Body of pancreas (tissue), 4 donors: ENCODE measurements around the gene QKI.

Source experiments
- POLR2A ChIP-seq, 3 donors: fragments of 450-650 bp; IDR thresholded peaks; one replicate each; pipeline ENCODE4 v1.6.1; 2016; ENCODE audit warnings: antibody characterized with exemption in 3 of 3, mild to moderate bottlenecking in 2 of 3
- TF ChIP-seq, protein P1 (sequence below), 7 experiments: fragments of 450-650 bp in 4 of 7; fragments of 200-600 bp in 3 of 7; sonication (generic) in 3 of 7; IDR thresholded peaks; one replicate each; pipeline ENCODE4 v1.5.1; 2016 to 2019; ENCODE audit warnings: antibody characterized with exemption in 7 of 7

DNA sequence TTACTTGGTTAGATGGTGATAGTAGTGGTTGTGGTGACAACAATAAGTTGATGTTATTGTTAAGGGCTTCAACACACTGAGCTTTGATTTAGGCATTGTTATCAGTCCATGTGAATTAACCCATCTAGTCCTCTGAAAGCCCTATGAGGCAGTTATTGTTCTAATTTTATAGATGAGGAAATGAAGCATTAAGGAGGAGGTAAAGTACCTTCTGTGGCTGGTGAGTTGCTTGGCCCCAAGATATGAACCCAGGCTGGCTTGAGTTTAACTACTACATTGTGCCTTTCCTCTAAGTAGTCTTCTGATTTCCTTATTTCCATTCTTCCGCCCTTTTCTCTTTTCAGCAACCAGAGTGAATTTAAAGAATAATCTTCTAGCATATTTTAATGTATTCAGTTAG lies 81.7 kb downstream of the QKI start:
- TF ChIP-seq POLR2A (IDR thresholded peaks at IDR 0.05): no peak
- TF ChIP-seq, protein P1, sequence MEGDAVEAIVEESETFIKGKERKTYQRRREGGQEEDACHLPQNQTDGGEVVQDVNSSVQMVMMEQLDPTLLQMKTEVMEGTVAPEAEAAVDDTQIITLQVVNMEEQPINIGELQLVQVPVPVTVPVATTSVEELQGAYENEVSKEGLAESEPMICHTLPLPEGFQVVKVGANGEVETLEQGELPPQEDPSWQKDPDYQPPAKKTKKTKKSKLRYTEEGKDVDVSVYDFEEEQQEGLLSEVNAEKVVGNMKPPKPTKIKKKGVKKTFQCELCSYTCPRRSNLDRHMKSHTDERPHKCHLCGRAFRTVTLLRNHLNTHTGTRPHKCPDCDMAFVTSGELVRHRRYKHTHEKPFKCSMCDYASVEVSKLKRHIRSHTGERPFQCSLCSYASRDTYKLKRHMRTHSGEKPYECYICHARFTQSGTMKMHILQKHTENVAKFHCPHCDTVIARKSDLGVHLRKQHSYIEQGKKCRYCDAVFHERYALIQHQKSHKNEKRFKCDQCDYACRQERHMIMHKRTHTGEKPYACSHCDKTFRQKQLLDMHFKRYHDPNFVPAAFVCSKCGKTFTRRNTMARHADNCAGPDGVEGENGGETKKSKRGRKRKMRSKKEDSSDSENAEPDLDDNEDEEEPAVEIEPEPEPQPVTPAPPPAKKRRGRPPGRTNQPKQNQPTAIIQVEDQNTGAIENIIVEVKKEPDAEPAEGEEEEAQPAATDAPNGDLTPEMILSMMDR (IDR thresholded peaks at IDR 0.05): no peak
